Measurements from ENCODE around the gene XYLT2.
A peak's percentile ranks its signal among the peaks of the same experiment; 100 is the strongest.

XYLT2 gene

DNA sequence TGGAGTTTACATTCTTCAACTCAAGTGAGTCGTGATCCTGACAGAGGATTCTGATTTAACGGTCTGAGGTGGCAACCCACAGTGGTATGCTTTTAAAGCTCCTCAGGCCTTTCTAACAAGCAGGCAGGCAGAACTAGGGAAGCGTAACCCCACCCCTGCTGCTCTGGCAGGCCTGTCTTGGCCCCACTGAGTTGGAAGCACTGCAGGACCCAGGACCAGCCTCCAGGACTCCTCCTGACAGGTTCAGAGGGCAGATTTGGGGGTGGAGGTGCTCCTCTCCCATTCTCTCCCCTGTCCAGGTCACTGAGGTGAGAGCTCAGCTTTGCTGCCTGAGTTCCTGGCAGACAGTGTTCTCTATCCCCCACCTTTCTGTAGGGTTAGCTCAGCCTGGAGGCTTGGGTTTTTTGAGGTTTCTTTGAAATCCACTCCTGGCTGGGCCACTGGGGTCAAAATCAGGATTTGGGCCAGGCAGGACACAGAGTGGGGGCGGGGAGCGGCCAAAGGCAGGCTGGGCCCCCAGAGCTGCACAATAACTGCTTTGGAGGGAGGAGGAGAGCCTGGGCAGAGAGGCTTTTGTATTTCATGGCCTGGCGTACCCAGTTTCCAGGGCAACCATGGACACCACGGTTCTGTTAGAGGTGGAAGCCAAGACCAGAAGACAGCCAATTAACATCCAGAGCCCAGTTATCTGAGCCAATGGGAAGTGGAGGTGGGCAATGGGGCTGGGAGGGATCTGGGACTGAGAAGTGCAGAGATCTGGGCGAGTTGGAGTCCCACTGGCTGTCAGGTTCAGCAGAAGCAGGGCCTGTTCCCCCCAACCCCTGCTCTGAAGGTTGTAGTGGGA is 17.5 kb downstream of the XYLT2 start:
- DNase-seq (ENCODE audit: low read depth in 1 of 2, low spot score in 1 of 2) = no peak

DNA sequence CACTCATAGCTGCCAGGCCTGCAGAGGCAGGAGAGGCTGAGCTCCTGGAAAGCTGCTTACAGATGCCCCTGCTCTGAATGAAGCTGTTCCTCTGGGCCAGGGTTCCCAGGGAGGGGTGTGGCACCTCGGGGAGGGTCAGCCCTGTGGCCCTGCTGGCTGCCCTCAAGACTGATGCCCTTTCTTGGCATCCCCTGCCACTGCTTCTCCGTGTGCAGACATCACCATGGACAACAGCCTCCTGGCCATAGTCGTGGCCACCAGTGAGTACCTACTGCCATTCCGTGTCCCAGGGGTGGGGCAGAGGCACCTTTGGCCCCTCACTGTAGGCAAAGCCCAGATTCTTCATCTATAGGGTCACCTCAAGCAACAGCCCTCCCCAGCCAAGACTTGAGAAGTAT is 18.1 kb downstream of the XYLT2 start:
- no peak for DNase-seq (ENCODE audit: low read depth in 1 of 2, low spot score in 1 of 2)

DNA sequence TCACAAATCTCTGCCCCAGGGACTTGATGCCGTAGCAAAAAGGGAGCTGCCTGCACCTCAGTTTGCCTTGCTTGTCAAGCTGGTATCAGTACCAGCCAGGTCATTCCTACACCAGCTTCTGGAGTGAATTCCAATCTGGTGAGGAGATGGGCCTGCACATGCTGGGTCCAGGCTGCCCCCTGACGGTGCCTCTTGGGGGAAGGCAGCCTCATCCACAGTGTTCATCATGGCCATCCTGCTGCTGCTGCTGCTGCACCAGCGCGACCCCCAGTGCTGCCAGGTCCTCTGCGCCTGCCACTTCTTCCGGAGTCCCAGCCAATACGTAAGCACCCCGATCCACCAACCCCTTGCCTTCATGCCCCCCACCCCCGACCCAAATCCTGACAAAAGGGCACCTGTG is 18.8 kb downstream of the XYLT2 start:
- DNase-seq (ENCODE audit: low read depth in 1 of 2, low spot score in 1 of 2) = no peak

DNA sequence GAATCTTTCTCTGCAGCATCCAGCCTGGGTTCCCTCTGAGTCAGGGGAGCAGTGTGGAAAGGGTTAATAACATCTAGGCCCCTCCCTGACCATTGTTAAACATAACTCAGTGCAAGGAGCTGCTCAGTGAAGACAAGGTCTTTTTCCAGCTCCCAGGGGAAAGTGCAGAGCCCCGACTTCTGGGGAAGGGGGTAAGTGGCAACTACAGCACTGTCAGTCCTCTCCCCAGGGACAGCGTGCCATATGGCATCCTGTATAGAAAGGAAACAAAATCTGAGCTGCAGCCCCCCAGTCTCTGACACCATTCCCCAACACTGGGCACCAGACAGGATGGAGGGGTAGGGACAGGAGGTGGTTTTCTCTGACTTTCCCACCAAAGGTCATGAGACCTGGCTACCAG is 19.2 kb downstream of the XYLT2 start:
- no peak for DNase-seq (ENCODE audit: low read depth in 1 of 2, low spot score in 1 of 2)

DNA sequence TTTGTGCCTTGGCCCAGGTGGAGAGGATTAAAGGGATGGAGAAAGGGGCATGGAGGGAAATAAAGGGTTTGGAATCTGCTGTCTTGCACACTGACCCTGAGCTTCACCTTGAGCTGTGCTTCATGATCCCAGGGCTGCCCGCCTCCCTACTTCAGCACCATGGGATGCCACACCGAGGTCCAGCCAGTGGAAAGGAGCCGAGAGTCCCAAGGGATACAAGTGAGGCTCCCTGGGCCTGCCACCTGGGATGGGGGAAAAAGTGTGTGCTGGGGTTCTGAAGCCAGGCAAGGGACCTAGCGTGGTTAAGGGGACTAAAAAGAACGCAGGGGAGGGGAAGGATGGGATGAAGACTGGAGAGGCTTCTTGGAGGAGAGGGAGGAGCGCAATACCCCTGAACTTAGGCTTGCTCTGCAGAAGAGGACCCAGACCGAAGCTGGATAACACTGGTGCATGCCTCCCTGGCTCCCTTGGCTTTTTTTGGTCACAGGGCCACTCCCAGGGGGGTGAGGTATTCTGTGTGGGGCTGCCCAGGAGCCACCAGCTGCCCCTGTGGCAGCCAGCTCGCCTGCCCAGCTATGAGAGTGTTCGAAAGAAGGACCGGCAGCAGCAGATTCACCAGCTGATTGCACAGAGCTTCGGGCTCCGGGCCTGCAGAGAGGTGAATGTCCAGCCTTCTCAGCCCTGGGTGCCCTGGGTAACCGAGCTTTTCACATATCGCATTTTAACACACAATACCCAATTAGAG is 19.9 kb downstream of the XYLT2 start:
- no peak for DNase-seq (ENCODE audit: low read depth in 1 of 2, low spot score in 1 of 2)

DNA sequence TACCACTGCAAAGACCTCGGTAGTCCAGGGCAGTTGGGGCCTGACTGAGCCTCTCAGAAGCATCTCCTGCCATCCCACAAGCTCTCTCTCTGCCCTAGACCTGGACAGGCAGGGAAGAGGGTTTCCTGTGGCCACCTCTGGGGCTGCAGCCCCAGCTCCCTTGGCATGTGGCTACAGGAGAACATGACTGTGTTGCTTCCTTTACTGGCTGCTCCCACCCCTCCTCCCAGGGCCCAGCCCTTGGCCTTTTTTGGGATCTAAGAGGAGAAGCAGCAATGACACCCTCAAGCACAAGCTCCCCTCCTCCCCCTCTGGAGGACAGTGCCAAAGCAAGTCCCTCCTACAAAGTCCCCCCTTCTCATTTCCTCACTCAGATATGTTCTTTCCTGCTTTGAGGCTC is 21.5 kb downstream of the XYLT2 start:
- no peak for DNase-seq (ENCODE audit: low read depth in 1 of 2, low spot score in 1 of 2)

DNA sequence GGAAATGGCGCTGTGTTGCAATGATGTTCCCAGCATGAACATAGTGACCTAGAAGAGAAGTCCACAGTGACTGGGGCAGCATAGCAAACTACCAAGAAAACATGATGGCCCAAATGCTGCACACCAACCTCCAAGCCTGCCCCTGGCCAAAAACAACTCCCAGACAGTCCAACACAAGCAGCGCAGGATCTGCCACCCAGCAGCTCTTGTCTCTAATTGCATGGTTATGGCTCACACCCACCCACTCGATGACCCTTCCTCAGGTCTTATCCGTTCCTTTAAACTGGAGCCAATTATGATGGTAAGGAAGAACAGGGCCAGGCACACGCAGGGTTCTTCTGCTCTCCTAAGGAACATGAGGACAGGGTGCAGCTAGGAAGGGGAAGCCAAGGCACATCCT is 24.1 kb downstream of the XYLT2 start:
- DNase-seq (ENCODE audit: low read depth in 1 of 2, low spot score in 1 of 2) = no peak

DNA sequence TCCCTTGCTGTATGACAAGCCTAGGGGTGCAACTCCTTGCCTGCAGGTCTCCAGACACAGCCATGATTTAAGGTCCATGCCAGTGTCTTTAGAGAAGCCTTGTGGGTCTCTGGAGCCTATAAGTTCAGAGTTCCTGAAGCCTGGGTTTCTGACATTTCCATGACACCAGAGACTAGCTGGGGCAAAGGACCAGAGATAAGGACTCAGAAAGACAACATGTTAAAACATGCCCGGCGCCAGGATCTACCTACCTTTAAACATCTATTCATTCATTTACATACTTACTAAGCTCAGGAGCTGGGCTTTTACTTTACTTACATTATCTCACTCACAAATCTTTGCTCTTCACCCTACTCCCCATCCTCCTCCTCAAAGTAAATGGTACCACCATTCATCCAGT is 25.6 kb downstream of the XYLT2 start:
- no peak for DNase-seq (ENCODE audit: low read depth in 1 of 2, low spot score in 1 of 2)

DNA sequence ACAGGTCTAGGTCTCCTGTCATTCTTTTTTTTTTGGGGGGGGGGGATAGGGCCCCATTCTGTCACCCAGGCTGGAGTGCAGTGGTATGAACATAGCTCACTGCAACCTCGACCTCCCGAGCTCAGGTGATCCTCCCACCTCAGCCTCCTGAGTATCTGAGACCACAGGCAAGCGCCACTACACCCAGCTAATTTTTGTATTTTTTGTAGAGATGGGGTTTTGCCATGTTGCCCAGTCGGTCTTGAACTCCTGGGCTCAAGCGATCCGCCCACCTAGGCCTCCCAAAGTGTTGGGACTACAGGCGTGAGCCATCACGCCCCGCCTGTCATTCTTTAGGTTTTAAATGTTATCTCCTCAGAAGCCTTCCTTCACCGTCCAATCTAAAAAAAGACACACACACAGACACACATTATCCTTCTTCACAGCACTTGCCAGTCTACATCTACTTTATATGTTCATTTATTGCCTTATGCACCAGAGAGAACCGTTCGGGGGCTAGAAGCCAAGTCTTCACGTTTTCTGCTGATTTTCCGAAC is 26.4 kb downstream of the XYLT2 start:
- DNase-seq (ENCODE audit: low read depth in 1 of 2, low spot score in 1 of 2) = no peak

DNA sequence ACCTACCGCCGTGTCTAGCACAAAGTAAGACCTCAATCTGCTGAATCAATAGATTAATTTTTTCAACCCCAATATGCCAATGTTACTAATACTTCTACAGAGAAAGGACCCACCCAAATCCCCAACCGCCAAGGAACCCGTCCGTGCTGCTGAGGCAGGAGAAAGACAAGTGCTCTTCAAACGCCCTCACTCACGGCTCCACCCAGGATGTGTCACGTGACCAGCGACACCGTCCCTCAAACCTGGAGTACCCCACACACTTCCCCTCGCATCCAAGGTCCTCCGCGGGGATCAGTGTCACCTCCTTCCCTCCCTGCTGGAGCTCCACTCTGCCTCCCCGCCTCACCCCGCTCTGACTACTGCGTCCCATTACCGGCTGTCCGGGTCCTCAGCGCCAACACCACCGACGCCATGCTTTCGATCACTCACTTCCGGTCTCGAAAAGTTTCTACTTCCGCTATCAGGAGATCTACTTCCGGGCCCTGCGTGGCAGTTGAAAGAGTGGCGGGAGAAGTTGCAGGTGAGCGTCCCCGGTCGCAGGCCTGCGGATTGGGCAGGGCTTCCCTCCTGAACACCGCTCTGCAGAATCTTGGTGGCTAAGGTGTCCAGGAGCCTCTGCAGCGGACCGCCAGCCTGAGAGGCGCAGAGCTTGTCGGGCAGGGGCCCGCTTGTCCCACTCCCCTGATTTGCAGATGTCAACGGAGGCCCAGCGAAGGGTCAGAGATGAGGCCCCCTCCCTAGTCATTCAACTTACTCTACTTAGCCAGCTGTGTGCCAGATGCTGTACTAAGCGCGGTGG is 27.0 kb downstream of the XYLT2 start, which contains the start of the genes EME1 and MRPL27:
EME1 (plus strand) TSS at position 472 of the 799 bp plus-strand sequence. CDS start 1,980 bp downstream, outside the sequence.
MRPL27 (minus strand) TSS at position 427 of the 799 bp plus-strand sequence; CDS start at position 413, 14 bp downstream.
- peak; percentile 84 to 85 for DNase-seq (ENCODE audit: low read depth in 1 of 2, low spot score in 1 of 2)

DNA sequence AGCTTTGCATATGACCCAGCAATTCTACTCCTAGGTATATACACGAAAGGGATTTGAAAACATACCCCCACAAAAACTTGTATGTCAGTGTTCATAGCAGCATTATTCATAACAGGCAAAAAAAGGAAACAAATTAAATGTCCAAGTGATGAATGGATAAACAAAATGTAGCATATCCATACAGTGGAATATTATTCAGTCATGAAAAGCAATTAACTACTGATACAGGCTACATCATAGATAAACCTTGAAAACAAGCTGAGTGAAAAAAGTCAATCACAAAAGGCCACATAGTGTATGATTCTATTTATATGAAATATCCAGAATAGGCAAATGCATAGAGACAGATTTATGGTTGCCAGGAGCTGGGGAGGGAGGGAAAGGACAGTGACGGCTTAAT is 27.8 kb downstream of the XYLT2 start:
- DNase-seq (ENCODE audit: low read depth in 1 of 2, low spot score in 1 of 2) = no peak

DNA sequence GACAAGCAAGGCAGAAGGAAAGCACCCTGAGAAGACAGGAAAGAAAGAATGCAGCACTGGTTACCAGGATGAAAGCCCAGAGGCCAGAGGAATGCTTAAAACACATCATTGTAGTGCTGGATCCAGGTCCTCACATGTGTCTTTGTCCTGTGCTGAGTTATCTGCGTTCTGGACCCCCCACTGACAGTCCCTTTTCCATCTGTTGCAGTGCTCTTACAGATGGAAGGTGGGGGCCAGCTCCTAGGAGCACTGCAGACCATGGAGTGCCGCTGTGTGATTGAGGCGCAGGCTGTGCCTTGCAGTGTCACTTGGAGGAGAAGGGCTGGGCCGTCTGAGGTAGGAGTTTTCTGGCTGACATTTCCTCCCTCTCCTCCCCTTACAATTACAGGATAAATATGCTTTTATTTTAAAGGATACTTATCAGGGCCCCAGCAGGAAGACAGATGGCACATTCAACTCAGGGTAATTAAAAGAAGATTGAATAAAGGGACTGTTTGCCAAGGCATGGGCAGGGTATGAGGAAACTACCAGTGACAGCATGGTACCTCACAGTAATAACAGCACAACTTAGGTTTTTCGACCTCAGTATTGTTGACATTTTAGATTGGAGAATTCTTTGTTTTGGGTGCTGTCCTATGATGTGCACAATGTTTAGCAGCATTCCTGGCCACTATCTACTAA is 30.1 kb downstream of the XYLT2 start:
- DNase-seq (ENCODE audit: low read depth in 1 of 2, low spot score in 1 of 2) = no peak

DNA sequence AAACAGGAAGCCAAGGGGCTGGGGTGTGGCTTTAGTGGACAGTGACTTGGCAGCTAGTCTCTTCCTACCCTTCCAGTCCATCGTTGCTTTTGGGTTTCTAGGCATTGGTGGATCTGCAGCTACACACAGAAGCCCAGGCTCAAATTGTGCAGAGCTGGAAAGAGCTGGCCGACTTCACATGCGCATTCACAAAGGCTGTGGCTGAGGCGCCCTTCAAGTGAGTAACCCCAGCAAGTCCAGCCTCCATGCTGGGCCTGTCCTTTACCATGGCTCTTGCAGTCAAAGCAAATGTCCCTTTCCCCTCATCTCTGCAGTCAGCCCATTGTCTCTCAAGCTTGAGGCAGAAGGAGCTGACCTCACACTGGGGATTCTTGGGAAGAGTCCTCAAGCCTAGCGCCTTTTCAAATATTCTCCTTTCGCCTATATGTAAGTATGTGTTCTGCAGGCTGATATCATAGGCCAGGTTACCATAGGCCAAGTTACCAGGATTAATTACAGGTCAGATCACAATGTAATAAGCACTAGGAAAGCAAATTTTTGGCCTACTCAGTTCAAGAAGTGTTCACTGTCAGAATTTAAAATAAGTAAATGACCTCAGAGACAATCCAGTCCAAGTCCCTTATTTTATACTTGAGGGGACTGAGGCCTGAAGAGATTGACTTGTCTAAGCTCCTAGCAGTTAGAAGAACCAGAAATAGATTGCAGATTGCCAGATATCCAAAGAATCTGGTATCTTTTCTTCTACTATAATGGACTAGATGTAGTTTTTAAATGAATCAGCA is 33.6 kb downstream of the XYLT2 start:
- DNase-seq (ENCODE audit: low read depth in 1 of 2, low spot score in 1 of 2) = no peak

DNA sequence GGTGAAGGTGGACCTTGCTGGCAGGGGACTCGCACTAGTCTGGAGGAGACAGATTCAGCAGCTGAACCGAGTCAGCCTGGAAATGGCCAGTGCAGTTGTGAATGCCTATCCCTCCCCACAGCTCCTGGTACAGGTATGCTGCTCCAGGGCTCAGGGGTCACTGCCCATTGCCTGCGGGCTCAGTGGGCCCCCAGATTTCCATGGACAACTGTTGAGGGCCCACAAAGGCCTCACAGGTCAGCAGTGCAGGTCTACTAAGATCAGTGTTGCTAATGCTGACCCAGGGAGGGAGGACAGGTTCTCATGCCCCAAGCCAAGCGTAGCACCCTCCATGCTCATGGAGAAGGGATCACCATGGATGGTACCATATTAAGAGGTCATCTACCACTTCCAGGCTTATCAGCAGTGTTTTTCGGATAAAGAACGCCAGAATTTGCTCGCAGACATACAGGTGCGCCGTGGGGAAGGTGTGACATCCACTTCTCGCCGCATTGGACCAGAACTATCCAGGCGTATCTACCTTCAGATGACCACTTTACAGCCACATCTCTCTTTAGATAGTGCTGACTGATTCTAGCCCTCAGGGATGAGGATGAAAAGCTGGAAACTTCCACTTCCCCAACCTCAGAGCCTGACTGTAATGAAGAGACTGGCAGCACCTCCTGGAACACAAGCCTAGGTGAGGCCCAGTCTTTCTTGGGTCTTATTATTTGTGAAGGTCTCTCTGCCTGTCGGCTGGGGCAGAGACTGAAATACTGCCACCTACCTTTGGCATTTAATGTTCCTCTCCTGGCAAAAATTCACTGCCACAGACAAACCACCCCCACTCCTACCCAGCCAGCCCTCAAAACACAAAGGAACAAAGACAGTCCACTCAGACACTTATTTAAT is 34.7 kb downstream of the XYLT2 start:
- no peak for DNase-seq (ENCODE audit: low read depth in 1 of 2, low spot score in 1 of 2)

DNA sequence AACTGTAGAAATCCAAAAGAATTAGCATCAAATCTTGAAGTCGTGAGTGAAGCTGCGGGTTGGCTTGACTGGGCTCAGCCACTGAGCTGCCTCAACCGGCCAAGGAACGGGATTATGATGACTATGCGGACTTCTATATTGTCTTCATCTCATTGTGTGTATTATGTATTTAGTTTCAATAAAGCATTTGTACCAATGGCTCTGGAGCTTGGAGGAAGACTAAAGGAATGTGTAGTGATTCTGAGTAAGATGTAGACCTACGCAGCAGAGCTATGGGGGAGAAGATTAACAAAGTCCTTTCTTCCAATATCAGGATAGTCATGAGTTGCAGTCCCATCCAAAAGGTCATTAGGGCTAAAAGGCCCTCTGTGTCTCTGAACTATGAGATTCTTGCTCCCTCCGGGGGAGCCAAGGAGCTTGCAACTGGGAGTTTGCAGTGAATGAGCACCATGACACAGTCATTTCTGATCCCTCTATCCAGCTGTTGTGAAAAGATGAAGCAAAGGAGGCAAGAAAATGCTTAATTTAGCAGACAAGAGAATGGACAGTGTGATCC is 35.4 kb downstream of the XYLT2 start:
- no peak for DNase-seq (ENCODE audit: low read depth in 1 of 2, low spot score in 1 of 2)

DNA sequence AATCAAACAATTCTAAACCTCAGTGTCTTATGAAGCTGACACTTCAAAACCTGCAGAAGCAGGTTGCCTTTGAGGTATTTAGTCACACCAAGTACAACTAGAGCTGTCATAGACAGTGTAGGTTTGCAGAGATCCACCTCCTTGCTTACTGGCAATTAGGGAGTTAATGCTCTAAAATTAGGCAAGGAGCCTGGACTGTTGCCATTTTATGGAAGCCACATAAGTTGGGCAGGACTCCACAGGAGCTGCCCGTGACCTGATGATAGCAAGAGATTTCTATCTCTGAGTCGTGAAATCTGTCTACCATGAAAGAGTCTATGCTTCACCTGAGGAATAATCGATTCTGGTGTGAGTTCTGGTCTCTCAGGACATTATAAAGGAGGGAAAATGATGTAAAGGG is 36.0 kb downstream of the XYLT2 start:
- no peak for DNase-seq (ENCODE audit: low read depth in 1 of 2, low spot score in 1 of 2)

DNA sequence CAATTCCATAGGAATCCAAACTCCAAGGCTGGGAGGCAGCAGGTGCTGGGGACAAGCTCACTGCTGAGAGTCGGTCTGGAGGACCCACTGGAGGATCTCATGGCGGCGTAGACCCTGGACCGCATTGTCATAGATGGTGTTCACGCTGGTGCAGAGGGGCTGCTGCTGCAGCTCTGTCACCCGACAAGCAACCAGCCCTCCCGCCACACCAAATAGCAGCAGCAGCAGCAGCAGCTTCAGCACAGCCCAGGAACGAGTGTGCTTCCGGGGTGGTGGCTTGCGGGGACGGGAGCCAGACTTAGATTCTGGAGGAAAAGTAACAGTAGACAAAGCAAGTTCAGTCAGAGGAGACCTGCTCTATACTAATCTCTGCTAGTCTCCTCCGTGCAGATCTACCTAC is 37.0 kb downstream of the XYLT2 start:
- no peak for DNase-seq (ENCODE audit: low read depth in 1 of 2, low spot score in 1 of 2)

DNA sequence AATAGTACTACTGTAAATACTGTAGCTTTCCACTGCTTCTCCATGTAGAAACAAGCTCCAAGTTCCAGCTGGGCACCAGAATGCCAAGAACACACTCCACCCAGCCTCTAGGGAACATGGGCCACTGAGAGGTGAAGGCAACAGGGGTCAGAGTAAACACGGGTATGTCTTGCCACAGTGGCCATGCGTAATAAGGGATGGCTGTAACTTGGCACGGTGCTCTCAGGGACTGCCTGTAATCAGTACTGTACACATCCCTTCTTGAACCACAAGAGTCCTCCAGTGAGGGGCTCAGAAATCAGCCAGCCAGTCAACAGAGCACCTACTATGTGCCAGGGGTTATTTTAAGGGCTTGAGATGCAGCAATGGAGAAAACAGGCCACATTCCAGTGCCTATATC is 40.6 kb downstream of the XYLT2 start:
- DNase-seq (ENCODE audit: low read depth in 1 of 2, low spot score in 1 of 2) = no peak

DNA sequence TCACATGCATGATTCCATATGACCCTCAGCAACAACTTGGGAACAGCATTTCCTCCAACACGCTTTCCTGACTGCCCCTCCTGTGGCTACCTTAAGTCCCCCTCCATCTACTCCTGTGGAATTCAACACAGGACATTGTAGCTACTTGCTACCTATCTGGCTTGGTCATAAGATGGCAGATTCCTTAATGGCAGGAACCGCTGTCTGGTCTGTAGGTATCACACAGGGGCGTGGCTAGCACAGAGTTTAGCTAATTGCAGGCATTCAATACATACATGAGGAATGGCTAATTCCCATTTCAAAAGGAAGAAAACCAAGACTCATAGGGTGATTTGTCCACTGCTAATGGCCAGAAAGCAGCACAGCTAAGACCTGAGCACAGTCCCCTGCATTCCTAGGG is 42.8 kb downstream of the XYLT2 start:
- DNase-seq (ENCODE audit: low read depth in 1 of 2, low spot score in 1 of 2) = no peak

All from activated CD4-positive, alpha-beta T cell treated with anti-CD3 and anti-CD28 coated beads, Interleukin-2, amount 50 U/mL, for 24 hours (primary cell).